RKO (cell line): Measurements from ENCODE around the gene KRT14.
"Not testable (repeated sequence)": the region's sequence is repeated elsewhere in the genome, so short reads cannot be mapped to it uniquely, and the experiment has no call there.

Source experiments
- DNase-seq: peaks from one replicate; pipeline ENCODE4 v3.0.0-alpha.2; 2016; ENCODE audit warnings: low spot score

KRT14 gene

GRCh38 chr17:41546819-41547218 is 39.9 kb downstream of the KRT14 start:
- DNase-seq = no peak

- no peak for DNase-seq
Observed at GRCh38 chr17:41545829-41546410, 40.8 kb downstream of the KRT14 start.

- no peak for DNase-seq
Observed at GRCh38 chr17:41544935-41545334, 41.8 kb downstream of the KRT14 start.

GRCh38 chr17:41544491-41544892 is 42.2 kb downstream of the KRT14 start:
- DNase-seq = no peak

- DNase-seq = not testable (repeated sequence)
Observed at GRCh38 chr17:41542786-41543185, 43.9 kb downstream of the KRT14 start.

GRCh38 chr17:41542357-41542756 is 44.3 kb downstream of the KRT14 start:
- DNase-seq = no peak

GRCh38 chr17:41540921-41541625 is 45.6 kb downstream of the KRT14 start:
- no peak for DNase-seq

GRCh38 chr17:41539979-41540701 is 46.6 kb downstream of the KRT14 start:
- DNase-seq = no peak

GRCh38 chr17:41539071-41539492 is 47.6 kb downstream of the KRT14 start:
- DNase-seq = no peak

- no peak for DNase-seq
Observed at GRCh38 chr17:41538565-41538991, 48.1 kb downstream of the KRT14 start.

- no peak for DNase-seq
Observed at GRCh38 chr17:41537990-41538389, 48.7 kb downstream of the KRT14 start.

GRCh38 chr17:41537614-41537954 is 49.1 kb downstream of the KRT14 start:
- DNase-seq = no peak

- DNase-seq = no peak
Observed at GRCh38 chr17:41536741-41537613, 49.7 kb downstream of the KRT14 start.

- DNase-seq = no peak
Observed at GRCh38 chr17:41535764-41536481, 50.8 kb downstream of the KRT14 start.

- no peak for DNase-seq
Observed at GRCh38 chr17:41534899-41535546, 51.7 kb downstream of the KRT14 start.

- no peak for DNase-seq
Observed at GRCh38 chr17:41533613-41534012, 53.1 kb downstream of the KRT14 start.

GRCh38 chr17:41532947-41533570 is 53.6 kb downstream of the KRT14 start:
- DNase-seq = no peak
